Stomach (tissue), 9 donors: ENCODE results near the gene REG3A. TPM values are rescaled to one million over a fixed set of nuclear protein-coding genes. Genes with fewer than 3 reads are reported as not detected.

Experiments used
- DNase-seq, 2 donors: peaks; one replicate each; pipeline versions ENCODE4 v3.0.0 to v3.0.0-alpha.2; 2013 to 2019
- H3K27ac ChIP-seq, 5 donors: fragments of 200-600 bp in 4 of 5; sonication (generic) in 4 of 5; one replicate each; pipeline ENCODE4 v1.5.1; 2013 to 2019; ENCODE audit warnings: mild to moderate bottlenecking in 1 of 5, moderate library complexity in 1 of 5
- H3K27me3 ChIP-seq, 3 donors: fragments of 200-600 bp; sonication (generic); one replicate each; pipeline ENCODE4 v1.5.1; 2017 to 2019; ENCODE audit warnings: mixed run types in 1 of 3
- H3K36me3 ChIP-seq, 4 donors: fragments of 200-600 bp; sonication (generic); 1 replicate in 3 of 4; 2 replicates in 1 of 4; pipeline ENCODE4 v1.5.1; 2016 to 2019
- H3K4me1 ChIP-seq, 4 donors: fragments of 200-600 bp; sonication (generic); one replicate each; pipeline ENCODE4 v1.5.1; 2016 to 2019
- H3K4me3 ChIP-seq, 4 donors: fragments of 200-600 bp; sonication (generic) in 3 of 4; one replicate each; pipeline ENCODE4 v1.5.1; 2016 to 2019; ENCODE audit warnings: mild to moderate bottlenecking in 1 of 4
- H3K9me3 ChIP-seq, 4 donors: fragments of 200-600 bp; sonication (generic); one replicate each; pipeline ENCODE4 v1.5.1; 2016 to 2019
- CTCF ChIP-seq, 7 experiments: fragments of 450-650 bp in 4 of 7; fragments of 200-600 bp in 3 of 7; sonication (generic) in 3 of 7; IDR thresholded peaks; one replicate each; pipeline ENCODE4 v1.5.1; 2016 to 2019; ENCODE audit warnings: antibody characterized with exemption in 7 of 7, control low read depth in 2 of 7, mild to moderate bottlenecking in 1 of 7
- EP300 ChIP-seq: sonication (generic); formaldehyde crosslinking; IDR thresholded peaks from one replicate; pipeline ENCODE4 v1.6.1; 2017; ENCODE audit warnings: antibody characterized with exemption
- POLR2A ChIP-seq, 4 donors: fragments of 450-650 bp; IDR thresholded peaks; one replicate each; pipeline ENCODE4 v1.6.1; 2016; ENCODE audit warnings: antibody characterized with exemption in 4 of 4, control low read depth in 2 of 4, mild to moderate bottlenecking in 1 of 4, moderate library complexity in 1 of 4
- POLR2AphosphoS5 ChIP-seq, 3 donors: sonication (generic); formaldehyde crosslinking; IDR thresholded peaks; one replicate each; pipeline ENCODE4 v1.6.1; 2016; ENCODE audit warnings: antibody characterized with exemption in 3 of 3
- WGBS, 5 donors: extraction: QIAGEN DNeasy Blood & Tissue Kit in 3 of 5; methylation state at CpG; one replicate each; pipeline versions ENCODE4 v1.1.5 to v1.1.7; 2013 to 2018; 5-methylcytosine and 5-hydroxymethylcytosine counted together
- intact Hi-C: fragments of 100-400 bp; cut with DNase I; formaldehyde crosslinking; loops from one replicate; pipeline ENCODE4 v1.15.1; 2023; ENCODE audit warnings: low total_unique reads
- polyA plus RNA-seq, 3 donors: library from polyadenylated mRNA; stranded (reverse); fragments of 200-250 nt; gene quantifications; one replicate each; pipeline ENCODE4 v1.2.3, GENCODE V29; 2013
- total RNA-seq, 5 donors: library from RNA; depleted of rRNA; stranded (reverse); fragments of >200 nt; gene quantifications; one replicate each; pipeline versions ENCODE4 v1.1.0 to v1.2.3, GENCODE V29; 2014 to 2016
- donor health status: healthy with polysubstance abuse.
- donor health status: Bipolar disorder and iron deficiency.
- donor health status: healthy.

The REG3A gene
- total and polyA plus RNA-seq, 8 donors: 3.1 to 381 (median 41.6) TPM; not detected in 2

GRCh38 chr2:79189465-79189864, 29.9 kb upstream of the REG3A start:
- peak in 1 of 2 donors; percentile 10 for DNase-seq
- Histone ChIP-seq H3K27me3 (no peaks in the 10 kb centered on the region), H3K4me3 (no peak overlapping the region), H3K36me3 (no peaks in the 10 kb centered on the region), H3K27ac (no peak overlapping the region), H3K9me3 (no peaks in the 10 kb centered on the region), H3K4me1 (no peaks in the 10 kb centered on the region)
- WGBS, 5 donors: 25 to 41% (median 35%) methylated on average over 3 of the region's 3 CpGs
- no peak for TF ChIP-seq EP300
- no peak for TF ChIP-seq POLR2AphosphoS5 (IDR thresholded peaks at IDR 0.05)
- no peak for TF ChIP-seq CTCF (IDR thresholded peaks at IDR 0.05)
- TF ChIP-seq POLR2A (IDR thresholded peaks at IDR 0.05): no peak
- intact Hi-C loops: no loop called here

- peaks cover 0 to 29% (median 4%) of the 10 kb centered on the region in 4 donors for H3K9me3 ChIP-seq
- TF ChIP-seq POLR2AphosphoS5 (IDR thresholded peaks at IDR 0.05): no peak
- TF ChIP-seq POLR2A (IDR thresholded peaks at IDR 0.05): no peak
- no peak for TF ChIP-seq CTCF (IDR thresholded peaks at IDR 0.05)
- no peak for TF ChIP-seq EP300
- intact Hi-C loops: no loop called here
- DNase-seq: no peak
- no peak overlapping the region for H3K27ac ChIP-seq
- H3K4me1 ChIP-seq: no peaks in the 10 kb centered on the region
- H3K36me3 ChIP-seq: no peaks in the 10 kb centered on the region
- no peaks in the 10 kb centered on the region for H3K27me3 ChIP-seq
- WGBS, 5 donors: 88 to 95% (median 92%) methylated on average over 2 of the region's 2 CpGs
- H3K4me3 ChIP-seq: no peak overlapping the region
These were observed 22.1 kb upstream of the REG3A start for GRCh38 chr2:79181617-79182016.

- no peak for DNase-seq
- Histone ChIP-seq H3K9me3 (peaks cover 0 to 29% (median 4%) of the 10 kb centered on the region in 4 donors), H3K4me3 (no peak overlapping the region), H3K4me1 (no peaks in the 10 kb centered on the region), H3K36me3 (no peaks in the 10 kb centered on the region), H3K27me3 (no peaks in the 10 kb centered on the region), H3K27ac (no peak overlapping the region)
- TF ChIP-seq POLR2AphosphoS5 (IDR thresholded peaks at IDR 0.05): no peak
- TF ChIP-seq POLR2A (IDR thresholded peaks at IDR 0.05): no peak
- no peak for TF ChIP-seq EP300
- TF ChIP-seq CTCF (IDR thresholded peaks at IDR 0.05): no peak
- WGBS, 5 donors: 28 to 42% (median 36%) methylated on average over 2 of the region's 2 CpGs
- intact Hi-C loops: no loop called here
These were observed 20.5 kb upstream of the REG3A start for GRCh38 chr2:79180092-79180491.

- Histone ChIP-seq H3K27me3 (no peaks in the 10 kb centered on the region), H3K36me3 (no peaks in the 10 kb centered on the region), H3K27ac (no peak overlapping the region), H3K4me3 (no peak overlapping the region), H3K4me1 (no peaks in the 10 kb centered on the region), H3K9me3 (peaks cover 0 to 29% (median 4%) of the 10 kb centered on the region in 4 donors)
- TF ChIP-seq POLR2AphosphoS5 (IDR thresholded peaks at IDR 0.05) (no peak), EP300 (no peak), CTCF (IDR thresholded peaks at IDR 0.05) (no peak), POLR2A (IDR thresholded peaks at IDR 0.05) (no peak)
- 73 to 90% (median 88%) methylated on average over 4 of the region's 4 CpGs for WGBS, 5 donors
- intact Hi-C loops: no loop called here
- DNase-seq: no peak
These were observed 19.5 kb upstream of the REG3A start for GRCh38 chr2:79179036-79179435.
